MM.1S (cell line): ENCODE data around the gene PDIA4.
"Not testable (repeated sequence)": the region's sequence is repeated elsewhere in the genome, so short reads cannot be mapped to it uniquely, and the experiment has no call there.

ENCODE experiments used
- DNase-seq: peaks from one replicate; pipeline ENCODE4 v3.0.0-alpha.2; 2015
- H2AFZ ChIP-seq: fragments of 300-600 bp; sonication (generic); 2 replicates; pipeline ENCODE4 v1.6.0; 2016; ENCODE audit warnings: antibody characterized with exemption, low read length
- H3F3A ChIP-seq: fragments of 300-600 bp; sonication (generic); 2 replicates; pipeline ENCODE4 v1.6.1; 2016; ENCODE audit warnings: mild to moderate bottlenecking, antibody characterized with exemption, low read length, moderate library complexity, mixed read lengths; ENCODE audit not compliant: insufficient read depth
- H3K27ac ChIP-seq: fragments of 300-600 bp; sonication (generic); 2 replicates; pipeline ENCODE4 v1.5.1; 2016; ENCODE audit warnings: mild to moderate bottlenecking, low read length
- H3K27me3 ChIP-seq: fragments of 300-600 bp; sonication (generic); replicated peaks from 2 replicates; pipeline ENCODE4 v1.6.0; 2016; ENCODE audit warnings: low read length; ENCODE audit not compliant: insufficient read depth
- H3K36me3 ChIP-seq: fragments of 300-600 bp; sonication (generic); replicated peaks from 2 replicates; pipeline ENCODE4 v1.6.1; 2016; ENCODE audit warnings: mild to moderate bottlenecking, low read length, mixed read lengths; ENCODE audit not compliant: insufficient read depth
- H3K4me1 ChIP-seq: fragments of 300-600 bp; sonication (generic); 2 replicates; pipeline ENCODE4 v1.6.1; 2016; ENCODE audit warnings: low read length, mixed read lengths
- H3K4me2 ChIP-seq: fragments of 300-600 bp; sonication (generic); 2 replicates; pipeline ENCODE4 v1.6.0; 2016; ENCODE audit warnings: low read depth, low read length
- H3K4me3 ChIP-seq: fragments of 300-600 bp; sonication (generic); 2 replicates; pipeline ENCODE4 v1.5.1; 2016; ENCODE audit warnings: low read length, mixed read lengths
- H3K79me2 ChIP-seq: fragments of 300-600 bp; sonication (generic); 2 replicates; pipeline ENCODE4 v1.6.1; 2016; ENCODE audit warnings: mixed run types, low read length, mixed read lengths
- H3K9ac ChIP-seq: fragments of 300-600 bp; sonication (generic); 2 replicates; pipeline ENCODE4 v1.6.1; 2016; ENCODE audit warnings: low read length, mixed read lengths
- H3K9me2 ChIP-seq: fragments of 300-600 bp; sonication (generic); replicated peaks from 2 replicates; pipeline ENCODE4 v1.6.1; 2016; ENCODE audit warnings: mild to moderate bottlenecking, low read length, mixed read lengths; ENCODE audit not compliant: insufficient read depth
- H3K9me3 ChIP-seq: fragments of 300-600 bp; sonication (generic); replicated peaks from 2 replicates; pipeline ENCODE4 v1.6.1; 2016; ENCODE audit warnings: mild to moderate bottlenecking, low read length, mixed read lengths; ENCODE audit not compliant: insufficient read depth
- H4K20me1 ChIP-seq: fragments of 300-600 bp; sonication (generic); 2 replicates; pipeline ENCODE4 v1.6.1; 2016; ENCODE audit warnings: mild to moderate bottlenecking, low read length, moderate library complexity, mixed read lengths; ENCODE audit not compliant: insufficient read depth
- CTCF ChIP-seq: fragments of 300-600 bp; sonication (generic); IDR thresholded peaks from 2 replicates; pipeline ENCODE4 v1.5.1; 2016; ENCODE audit warnings: antibody characterized with exemption, low read length, mixed read lengths
- EZH2 ChIP-seq: fragments of 300-600 bp; sonication (generic); optimal IDR thresholded peaks from 2 replicates; pipeline ENCODE3; 2017; ENCODE audit warnings: low read depth, mild to moderate bottlenecking, antibody characterized with exemption, low read length, mixed read lengths
- EZH2phosphoT487 ChIP-seq: fragments of 300-600 bp; sonication (generic); IDR thresholded peaks from 2 replicates; pipeline ENCODE4 v1.6.1; 2018; ENCODE audit warnings: antibody characterized with exemption, low read length

Gene PDIA4

GRCh38 chr7:149043936-149044335 is 15.6 kb upstream of the PDIA4 start:
- Histone ChIP-seq H3K79me2 (no peaks in the 10 kb centered on the region), H3K4me1 (no peaks in the 10 kb centered on the region), H4K20me1 (no peaks in the 10 kb centered on the region), H3K36me3 (no peaks in the 10 kb centered on the region), H3K9me2 (no peaks in the 10 kb centered on the region), H2AFZ (no peak overlapping the region), H3K27me3 (no peaks in the 10 kb centered on the region), H3K4me2 (no peak overlapping the region), H3K27ac (no peak overlapping the region), H3K9ac (no peak overlapping the region), H3F3A (no peaks in the 10 kb centered on the region), H3K9me3 (no peaks in the 10 kb centered on the region), H3K4me3 (no peak overlapping the region)
- no peak for TF ChIP-seq EZH2phosphoT487
- no peak for TF ChIP-seq EZH2
- TF ChIP-seq CTCF, result no peak
- DNase-seq, result no peak

GRCh38 chr7:149041350-149041749 is 13.0 kb upstream of the PDIA4 start:
- no peak overlapping the region for H3K9ac ChIP-seq
- H3K27ac ChIP-seq, result no peak overlapping the region
- H3K9me3 ChIP-seq, result no peaks in the 10 kb centered on the region
- DNase-seq, result no peak
- TF ChIP-seq CTCF, result no peak
- TF ChIP-seq EZH2, result no peak
- TF ChIP-seq EZH2phosphoT487, result no peak
- no peaks in the 10 kb centered on the region for H3F3A ChIP-seq
- no peaks in the 10 kb centered on the region for H3K36me3 ChIP-seq
- H3K79me2 ChIP-seq, result no peaks in the 10 kb centered on the region
- H3K4me3 ChIP-seq, result no peak overlapping the region
- H3K9me2 ChIP-seq, result no peaks in the 10 kb centered on the region
- H2AFZ ChIP-seq, result no peak overlapping the region
- H4K20me1 ChIP-seq, result no peaks in the 10 kb centered on the region
- no peaks in the 10 kb centered on the region for H3K4me1 ChIP-seq
- no peaks in the 10 kb centered on the region for H3K27me3 ChIP-seq
- H3K4me2 ChIP-seq, result no peak overlapping the region

- H3K4me1 ChIP-seq, H3K27ac ChIP-seq, H3K4me3 ChIP-seq, H3F3A ChIP-seq, H2AFZ ChIP-seq, H4K20me1 ChIP-seq, H3K79me2 ChIP-seq, DNase-seq, H3K9ac ChIP-seq, H3K9me2 ChIP-seq, H3K4me2 ChIP-seq, H3K9me3 ChIP-seq, H3K36me3 ChIP-seq, H3K27me3 ChIP-seq: not testable (repeated sequence)
Measured at GRCh38 chr7:149038641-149039040, 10.3 kb upstream of the PDIA4 start.

GRCh38 chr7:149036676-149037075 is 8.4 kb upstream of the PDIA4 start:
- Histone ChIP-seq H3K4me2 (no peak overlapping the region), H3K27me3 (no peaks in the 10 kb centered on the region), H4K20me1 (no peaks in the 10 kb centered on the region), H3K4me3 (no peak overlapping the region), H3K9me2 (no peaks in the 10 kb centered on the region), H3K9me3 (no peaks in the 10 kb centered on the region), H3K4me1 (no peaks in the 10 kb centered on the region), H3K9ac (no peak overlapping the region), H3F3A (no peaks in the 10 kb centered on the region), H3K79me2 (no peaks in the 10 kb centered on the region), H3K36me3 (no peaks in the 10 kb centered on the region), H3K27ac (no peak overlapping the region), H2AFZ (no peak overlapping the region)
- no peak for TF ChIP-seq EZH2
- TF ChIP-seq EZH2phosphoT487, result no peak
- TF ChIP-seq CTCF, result no peak
- no peak for DNase-seq
